CD4-positive, alpha-beta T cell treated with Interleukin-21 for 1 hour (primary cell): ENCODE measurements around the gene NEIL1.
A peak's percentile ranks its signal among the peaks of the same experiment; 100 is the strongest.
"Not testable (repeated sequence)": the region's sequence is repeated elsewhere in the genome, so short reads cannot be mapped to it uniquely, and the experiment has no call there.

Experiments used
- DNase-seq: peaks from one replicate; pipeline ENCODE4 v3.0.0-alpha.2; 2020

NEIL1 gene

DNA sequence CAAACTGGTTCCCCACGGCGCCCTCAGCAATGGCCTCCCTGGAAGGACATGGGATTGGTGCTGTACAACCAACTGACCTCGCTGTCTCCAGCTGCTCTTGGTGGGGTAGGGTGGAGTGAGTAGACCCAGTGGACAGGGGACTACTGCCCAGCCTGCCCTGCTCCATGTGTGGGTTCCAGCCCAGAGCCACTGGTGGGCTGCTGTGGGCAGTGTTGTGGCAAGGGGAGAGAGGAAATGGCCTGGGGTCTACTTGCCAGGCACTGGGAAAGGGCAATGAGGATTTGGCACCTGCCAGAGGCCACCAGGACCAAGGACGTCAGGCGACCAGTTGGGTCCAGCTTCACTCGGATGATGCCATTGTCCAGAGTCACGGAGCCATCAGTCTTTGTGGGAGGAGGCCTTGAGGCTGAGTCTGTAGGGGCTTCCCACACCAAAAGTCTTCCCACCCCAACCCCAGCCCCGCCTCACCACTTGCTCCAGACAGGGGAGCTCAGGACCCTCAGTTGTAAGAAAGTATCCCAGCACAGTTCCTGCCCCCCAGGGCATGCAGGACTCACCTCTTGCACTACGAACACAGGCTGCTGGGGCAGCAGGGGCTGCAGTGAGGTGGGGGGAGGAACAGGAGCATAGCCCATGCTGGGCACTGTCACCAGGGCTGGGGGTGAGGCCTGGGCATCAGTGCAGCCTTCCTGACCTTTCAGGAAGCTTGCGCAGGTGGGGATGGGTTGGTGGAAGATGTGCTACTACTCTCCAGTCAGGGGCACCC, 12.1 kb downstream of the NEIL1 start:
- no peak for DNase-seq

DNA sequence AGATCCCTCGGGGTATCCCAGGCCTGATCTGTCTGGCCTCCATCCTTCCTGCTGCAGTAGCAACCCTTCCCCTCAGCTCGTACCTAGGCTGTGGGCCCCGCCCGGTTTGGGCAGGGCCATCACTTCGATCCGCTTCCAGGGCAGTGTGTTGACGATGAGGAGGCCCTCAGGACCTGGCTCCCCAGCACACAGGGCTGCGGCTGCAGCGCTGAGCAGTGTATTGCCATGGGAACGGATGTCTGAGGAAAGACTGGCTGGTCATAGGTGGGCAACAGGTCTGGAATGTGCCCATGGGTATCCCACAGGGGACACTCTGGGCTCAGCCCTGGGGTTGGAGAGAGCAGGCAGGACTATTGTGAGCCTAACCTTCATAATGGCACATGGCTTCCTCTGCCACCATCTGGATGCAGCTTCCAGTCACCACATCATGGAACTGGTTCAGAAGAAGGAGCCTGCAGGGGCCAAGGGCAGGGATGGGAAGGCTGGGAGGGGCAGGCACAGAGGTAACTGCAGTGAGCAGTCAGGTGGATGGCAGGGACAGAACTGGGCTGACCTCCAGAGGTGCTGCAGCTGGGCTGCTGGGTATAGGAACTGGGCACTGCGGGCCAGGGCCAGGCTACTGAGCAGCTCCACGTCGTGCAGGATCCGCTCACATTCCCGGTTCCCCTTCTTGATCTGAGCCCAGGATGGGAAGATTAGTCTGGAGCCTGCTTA, 12.9 kb downstream of the NEIL1 start:
- no peak for DNase-seq

DNA sequence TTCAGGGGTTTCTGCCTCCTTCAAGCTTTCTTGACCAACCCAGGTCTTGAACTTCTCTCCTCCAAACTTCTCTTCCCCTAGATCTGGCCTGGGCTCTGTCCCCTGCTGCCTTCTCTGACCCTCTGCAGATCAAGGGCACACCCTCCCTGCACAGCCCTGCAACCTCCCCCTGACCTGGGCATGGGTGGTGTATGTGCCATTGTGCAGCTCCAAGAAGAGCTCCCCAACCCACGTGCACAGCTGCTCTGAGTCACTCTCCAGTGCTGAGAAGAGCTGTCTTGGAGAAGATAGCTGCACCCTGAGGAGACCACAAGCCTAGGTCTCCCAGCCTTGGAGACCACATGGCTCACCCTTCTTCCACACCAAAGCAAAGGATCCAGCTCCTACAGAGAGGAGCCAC, 13.6 kb downstream of the NEIL1 start:
- no peak for DNase-seq

DNA sequence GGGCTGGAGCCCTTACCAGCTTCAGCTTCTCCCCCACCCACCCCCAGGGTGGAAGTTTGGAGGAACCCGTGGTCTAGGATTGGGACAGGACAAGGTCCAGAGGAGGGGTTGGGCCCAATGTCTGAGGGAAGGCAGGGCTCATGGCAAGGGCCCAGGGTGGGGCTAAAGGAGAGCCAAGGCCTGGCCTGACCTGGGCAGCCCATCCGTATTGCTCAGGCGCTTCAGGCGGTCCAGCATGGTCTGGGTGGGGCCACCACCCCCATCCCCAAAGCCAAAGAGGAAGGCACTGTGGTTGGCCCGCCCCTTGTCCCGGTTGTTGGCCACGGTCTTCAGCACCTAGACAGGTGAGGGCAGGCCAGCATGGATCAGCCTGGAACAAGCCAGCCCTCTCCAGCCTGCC, 14.0 kb downstream of the NEIL1 start:
- DNase-seq, result no peak

DNA sequence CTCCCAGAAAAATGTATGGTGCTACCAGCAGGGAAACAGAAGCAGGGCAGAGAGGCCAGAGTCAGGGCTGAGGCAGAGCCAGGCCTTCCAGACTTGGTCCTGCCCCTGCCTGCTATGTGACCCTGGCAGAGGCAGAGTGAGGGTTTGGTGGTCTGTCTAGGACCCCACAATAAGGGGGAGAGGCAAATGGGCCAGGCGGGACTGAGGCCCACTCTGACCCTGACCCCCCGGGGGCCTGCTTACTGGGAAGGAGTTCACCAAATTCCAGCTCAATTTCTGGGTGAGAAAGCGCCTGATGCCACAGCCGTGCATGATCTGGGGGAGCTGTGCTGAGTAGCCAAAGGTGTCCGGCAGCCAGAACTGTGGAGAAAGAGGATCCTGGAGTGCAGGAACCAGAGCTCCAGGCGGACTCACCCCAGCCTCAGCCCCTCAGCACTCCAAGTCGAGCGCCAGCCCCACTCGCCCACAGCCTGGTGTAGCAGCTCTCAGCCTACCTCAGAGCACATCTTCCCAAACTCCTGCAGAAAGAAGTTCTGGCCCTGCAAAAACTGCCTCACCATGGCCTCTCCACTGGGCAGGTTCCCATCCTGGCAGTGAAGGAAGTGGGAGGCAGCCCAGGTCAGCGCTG, 14.6 kb downstream of the NEIL1 start:
- no peak for DNase-seq

DNA sequence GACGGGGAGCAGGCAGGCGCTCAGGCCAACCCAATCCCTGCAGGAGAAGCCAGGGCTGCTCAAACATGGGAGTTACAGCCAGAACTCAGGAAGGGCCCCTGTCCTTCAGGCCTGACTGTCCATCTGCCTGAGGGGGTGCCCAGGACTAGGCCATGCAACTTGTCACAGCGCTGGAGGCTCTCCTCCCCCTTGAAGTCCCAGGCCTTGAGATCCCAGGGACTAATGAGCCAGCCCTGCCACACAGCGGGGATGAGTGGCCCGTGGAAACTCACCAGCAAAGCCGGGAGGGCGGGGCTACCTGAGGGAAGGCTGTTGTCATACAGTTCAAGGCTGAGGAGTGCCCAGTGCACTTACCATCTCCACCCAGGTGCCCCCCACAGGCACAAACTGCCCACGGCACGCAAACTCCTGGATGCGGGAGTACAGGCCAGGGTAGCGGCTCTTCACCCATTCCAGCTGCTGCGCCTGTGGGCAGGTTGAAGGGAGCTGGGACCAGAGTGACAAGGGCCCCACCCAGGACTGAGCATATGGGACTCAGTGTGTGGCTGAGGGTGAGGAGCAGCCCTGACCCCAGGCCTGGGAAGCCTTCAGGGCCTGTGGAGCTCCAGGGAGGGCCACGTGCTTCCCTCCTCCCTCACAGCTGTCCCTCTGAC, 15.3 kb downstream of the NEIL1 start:
- DNase-seq, result no peak

DNA sequence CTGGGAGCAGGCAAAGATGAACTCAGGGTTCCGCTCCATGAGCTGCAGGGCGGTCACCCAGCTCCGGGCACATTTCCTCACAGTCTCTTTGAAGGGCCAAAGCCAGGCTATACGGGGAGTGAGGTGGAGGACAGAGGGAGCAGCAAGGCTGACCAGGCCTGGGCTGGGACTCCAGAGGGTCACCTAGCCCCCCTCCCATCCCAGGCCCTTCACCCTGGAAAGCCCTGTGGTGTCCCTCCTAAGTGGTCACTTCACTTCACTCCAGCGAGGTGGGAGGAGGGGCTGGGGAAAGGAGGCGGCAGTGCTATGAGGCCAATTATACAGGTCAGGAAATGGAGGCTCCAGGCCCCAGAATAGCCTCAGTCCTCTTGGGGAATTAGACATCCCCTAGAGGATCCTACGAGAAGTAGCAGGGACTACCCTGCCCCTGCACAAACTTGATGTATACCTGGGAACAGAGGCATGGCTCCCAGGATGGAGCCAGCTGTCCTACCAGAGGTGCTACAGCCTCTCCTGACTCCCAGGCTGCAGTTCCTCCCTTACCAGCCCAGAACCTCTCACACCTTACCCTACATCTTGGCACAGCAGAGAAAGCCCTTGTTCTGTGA, 15.9 kb downstream of the NEIL1 start:
- no peak for DNase-seq

DNA sequence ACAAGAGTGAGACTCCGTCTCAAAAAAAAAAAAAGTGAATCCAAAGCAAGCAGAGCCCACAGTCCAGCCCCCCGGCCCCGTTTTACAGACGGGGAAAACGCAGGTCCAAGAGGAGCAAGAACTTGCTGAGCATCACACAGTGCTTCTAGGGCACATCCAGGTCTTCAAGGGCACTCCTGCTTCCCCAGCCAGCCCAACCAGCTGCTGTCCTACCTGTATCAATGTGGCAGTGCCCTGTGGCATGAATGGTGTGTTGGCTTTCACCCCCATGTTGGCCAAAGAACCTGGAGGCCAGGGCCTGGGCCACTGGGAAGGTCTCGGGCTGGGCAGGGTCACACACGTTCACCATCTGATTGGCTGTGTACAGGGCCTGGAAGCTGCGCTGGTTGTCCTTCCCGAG, 16.9 kb downstream of the NEIL1 start:
- DNase-seq, result no peak

DNA sequence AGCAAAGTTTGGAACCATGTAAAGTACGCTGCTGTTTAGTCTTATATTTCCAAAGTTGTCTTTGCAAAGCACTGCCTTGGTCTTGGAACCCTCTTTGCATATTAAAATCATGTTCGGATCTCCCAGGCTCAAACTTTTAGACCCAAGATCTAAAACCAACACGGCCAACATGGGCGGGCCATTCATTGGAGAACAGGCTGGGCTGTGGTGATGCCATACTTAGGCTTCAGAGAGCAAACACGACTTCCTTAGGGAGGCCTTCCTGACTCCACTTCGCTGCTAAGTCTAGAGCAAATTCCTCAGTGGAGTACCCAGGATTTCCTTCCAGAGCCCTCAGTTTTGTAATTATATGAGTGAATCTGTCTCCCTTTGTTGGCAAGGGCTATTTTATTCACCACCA, 18.0 kb downstream of the NEIL1 start:
- no peak for DNase-seq

DNA sequence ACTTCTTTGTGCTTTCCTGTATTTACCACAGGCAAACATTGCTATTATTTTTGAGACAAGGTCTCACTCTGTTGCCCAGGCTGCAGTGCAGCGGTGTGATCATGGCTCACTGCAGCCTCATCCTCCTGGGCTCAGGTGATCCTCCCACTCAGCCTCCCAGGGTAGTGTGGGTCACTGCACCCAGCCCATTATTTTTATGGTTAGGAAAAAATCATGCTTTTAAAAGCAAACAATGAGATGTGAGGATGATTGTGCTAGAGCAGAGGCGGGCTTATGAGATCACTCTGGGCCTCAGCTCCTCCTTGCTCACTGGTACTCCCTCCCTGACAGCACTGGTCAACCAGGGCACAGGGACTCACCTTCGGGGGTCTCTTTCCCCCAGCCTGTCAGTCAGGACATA, 19.3 kb downstream of the NEIL1 start:
- DNase-seq, result no peak

DNA sequence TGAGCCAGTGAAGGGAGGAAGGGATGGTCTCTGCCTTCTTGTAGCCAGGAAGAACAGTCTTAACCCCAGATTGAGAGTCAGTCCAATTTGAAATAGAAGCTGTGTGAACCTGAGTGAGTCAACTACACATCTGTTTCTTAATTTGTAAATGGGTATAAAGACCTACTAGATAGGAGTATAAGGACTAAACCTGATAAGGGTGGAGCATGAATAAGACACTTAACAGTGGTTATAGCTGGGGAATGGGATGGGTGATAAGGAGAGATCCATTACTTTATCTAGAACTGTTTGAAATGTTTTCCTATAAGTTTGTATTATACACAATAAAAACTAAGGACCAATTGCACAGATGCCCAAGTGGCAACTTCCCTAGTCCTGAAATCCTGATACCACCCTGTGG, 20.2 kb downstream of the NEIL1 start:
- DNase-seq, result no peak

DNA sequence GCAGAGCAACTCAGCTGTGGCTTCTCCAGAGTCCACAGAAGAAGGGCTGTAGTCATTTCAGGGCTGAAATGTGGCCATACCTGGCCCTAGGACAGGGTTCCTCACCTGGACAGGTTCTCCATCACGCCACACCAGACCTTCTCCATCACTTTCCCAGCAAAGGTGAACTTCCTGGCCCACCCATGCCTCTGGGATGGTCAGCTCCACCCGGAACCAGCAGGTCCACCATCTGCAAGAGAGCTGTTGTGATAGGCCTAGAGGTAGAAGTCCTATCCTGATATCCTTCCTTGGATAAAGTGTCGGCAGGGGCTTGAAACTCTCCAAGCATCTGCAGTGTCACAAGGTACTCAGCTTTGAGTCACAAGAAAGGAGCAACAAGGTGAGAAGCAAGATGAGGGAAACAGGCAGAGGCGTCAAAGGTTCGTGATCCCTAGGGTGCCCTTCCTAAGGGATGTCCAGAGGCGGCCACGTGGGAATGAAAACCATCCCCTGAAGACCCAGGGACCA, 20.6 kb downstream of the NEIL1 start:
- no peak for DNase-seq

DNA sequence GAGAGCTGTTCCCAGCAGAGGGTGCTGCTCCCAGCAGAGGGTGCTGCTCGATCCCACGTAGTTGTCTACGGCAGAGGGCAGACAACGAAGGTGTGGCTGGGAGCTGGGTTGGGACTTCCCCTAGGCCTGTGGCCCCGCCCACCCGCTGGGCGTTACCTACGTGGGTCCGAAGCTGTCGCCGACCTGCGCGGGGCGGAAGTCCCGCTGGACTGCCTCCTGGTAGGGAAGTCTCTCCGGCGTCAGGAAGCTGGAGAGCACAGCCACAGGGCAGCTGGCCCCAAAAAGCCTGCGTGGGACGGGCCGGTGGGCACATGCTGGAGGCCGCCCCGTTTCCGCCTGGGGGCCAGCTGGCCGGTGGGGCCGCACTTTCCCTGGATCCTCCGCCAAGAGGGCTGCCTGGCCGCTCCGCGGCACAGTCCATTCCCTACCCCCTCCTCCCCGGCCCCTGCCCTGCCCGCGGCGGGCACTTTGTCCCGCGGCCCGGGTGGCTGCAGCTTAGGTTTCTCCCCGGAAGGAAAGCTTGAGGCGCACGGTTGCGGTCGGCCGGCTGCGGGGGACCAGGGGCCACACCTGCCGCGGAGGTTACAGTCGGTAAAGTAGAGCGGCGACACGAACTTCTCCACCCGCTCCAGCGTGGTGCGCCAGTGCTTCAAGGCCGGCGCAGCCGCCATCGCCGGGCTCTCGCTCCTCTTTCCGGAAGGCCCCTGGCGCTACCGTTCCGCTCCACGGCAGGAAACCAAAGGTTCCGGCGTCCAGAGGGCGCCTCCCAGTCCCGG, 21.3 kb downstream of the NEIL1 start, which contains the start of gene MAN2C1:
MAN2C1 (minus strand) TSS at position 695 of the 776 bp plus-strand sequence; CDS start at position 671, 24 bp downstream.
- DNase-seq, result peak; percentile 93

DNA sequence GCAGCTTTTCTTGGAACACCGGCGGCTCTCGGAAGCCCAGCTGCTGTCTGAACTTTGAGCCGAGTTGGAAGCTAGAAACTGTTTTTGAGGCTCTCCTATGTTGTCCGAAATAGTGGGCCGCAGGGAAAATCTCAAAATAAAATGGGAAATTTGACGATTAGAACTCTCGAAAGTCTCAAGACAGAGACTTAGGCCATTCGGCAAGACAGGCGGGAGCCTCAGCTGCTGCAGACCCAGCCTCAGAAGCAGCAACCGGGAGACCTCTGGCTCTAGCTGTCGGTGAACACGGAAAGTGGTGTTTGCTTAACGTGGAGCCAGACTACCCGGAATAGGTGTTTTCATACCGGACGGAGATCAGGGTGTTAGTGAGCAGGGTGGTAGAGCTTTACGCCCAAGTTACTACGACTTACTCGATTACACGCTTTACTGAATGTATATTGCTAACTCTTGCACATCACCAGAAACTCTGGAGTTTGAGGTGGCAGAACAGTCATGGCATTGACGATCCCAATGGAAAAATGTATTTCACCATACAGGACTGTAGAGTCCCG, 21.9 kb downstream of the NEIL1 start:
- DNase-seq, result peak; percentile 50

DNA sequence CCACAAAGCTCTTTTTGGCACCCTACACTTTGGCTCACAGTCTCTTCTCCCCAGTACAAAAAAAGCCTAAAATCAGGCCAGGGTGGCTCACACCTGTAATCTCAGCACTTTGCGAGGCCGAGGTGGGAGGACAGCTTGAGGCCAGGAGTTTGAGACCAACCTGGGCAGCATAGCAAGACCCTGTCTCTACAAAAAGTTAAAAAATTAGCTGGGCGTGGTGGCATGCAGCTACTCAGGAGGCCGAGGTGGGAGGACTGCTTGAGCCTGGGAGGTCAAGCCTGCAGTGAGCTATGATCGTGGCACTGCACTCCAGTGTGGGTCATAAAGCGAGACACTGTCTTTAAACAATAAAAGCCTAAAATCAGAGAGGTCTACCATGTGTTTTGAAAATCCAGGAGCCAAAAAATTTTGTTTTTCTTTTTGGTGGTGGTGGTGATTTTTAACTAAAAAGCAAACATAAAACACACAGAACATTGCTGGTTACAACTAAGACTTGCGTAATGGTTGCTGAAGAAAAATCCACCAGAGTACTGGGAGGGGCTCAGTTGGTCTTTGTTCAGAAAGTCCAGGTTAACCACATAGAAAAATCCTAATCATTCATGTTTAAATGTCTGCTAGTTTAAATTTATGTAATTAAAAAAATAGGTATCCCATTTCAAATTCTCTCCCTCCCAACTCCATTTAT, 23.2 kb downstream of the NEIL1 start:
- no peak for DNase-seq

DNA sequence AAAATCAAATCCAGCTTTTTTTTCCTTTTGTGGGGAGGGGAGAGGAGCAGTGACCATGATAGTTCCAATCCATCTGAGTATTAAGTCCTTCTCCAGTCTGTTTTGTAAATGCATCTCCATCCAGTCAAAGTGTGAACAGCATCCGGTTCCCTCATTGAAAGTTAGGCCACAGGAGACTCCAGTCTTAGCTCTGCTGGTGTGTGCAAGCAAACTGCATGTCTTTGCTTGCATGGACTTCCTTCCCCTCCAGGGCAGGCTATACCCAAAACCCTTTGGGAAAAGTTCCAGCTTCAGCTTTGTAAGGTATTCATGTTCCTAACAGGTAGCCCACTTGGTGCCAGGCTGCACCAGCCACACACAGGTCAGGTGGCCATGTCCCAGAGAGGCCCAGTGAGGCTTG, 24.6 kb downstream of the NEIL1 start:
- no peak for DNase-seq

DNA sequence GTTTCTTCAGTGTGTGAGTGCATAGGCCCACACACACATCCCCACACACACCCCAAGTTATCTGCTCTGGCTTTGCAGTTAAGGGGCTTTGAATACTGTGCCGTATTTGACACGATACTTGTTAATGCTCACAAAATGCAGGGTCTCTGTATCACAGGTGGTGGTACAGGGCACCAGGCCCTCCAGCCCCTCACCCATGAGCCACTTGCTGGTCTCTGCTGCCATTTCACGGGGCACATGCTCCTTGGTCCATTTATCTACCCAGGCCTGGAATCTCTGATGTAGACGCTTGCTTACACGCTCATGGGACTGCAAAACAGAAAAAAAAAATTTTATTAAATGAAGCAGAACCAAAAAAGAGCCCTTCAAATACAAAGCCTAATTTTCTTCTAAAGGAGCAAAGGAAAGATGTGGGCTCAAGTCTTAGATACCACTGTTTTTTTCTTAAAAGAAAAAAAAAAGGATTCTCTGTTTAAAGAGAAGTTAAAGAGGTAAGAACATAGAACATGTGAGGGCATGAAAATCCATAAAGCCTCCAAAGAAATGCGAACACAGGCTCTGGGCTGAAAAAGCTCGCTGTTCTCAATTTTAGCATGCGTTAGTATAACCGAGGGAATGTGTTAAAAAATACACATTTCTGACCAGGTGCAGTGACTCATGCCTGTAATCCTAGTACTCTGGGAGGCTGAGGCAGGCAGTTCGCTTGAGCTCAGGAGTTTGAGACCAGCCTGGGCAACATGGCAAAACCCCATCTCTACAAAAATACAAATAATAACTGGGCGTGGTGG, 25.3 kb downstream of the NEIL1 start:
- no peak for DNase-seq

DNA sequence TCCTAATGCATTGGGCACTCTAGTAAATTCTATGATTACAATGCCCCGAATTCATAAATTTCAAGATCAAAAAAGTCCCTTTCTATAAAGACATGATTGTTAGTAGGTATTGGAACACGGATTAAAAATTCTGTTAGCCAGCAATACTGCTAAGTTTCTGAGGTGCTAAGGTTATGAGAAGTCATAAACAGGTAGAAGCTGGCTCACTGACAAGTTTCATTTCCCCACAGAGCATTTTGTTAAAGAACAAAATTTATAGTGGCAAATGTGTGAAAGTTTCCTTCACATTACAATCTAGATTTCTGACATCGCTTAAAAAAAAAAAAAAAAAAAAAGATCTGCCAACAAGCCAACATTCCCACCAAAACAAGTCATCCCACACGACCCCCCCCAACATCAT, 33.9 kb downstream of the NEIL1 start:
- DNase-seq, result no peak

DNA sequence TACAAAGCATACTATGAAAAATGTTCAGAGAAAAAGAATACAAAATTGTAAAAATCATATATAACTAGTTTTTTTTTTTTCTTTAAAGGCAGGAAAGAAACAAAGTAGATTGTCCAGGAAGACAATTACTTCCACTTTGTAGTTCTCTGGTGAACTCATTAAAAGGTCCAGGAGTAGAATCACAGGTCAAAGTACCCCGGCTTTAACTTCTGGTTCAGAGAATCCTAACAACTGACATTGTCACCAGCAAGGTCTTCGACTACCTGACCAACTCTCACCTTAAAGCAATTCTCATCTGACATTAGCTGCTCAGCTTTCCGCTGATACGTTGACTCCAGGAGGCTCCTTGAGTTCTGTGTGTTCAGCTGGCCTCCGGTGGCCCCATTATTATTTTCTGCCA, 37.1 kb downstream of the NEIL1 start:
- not testable (repeated sequence) for DNase-seq

DNA sequence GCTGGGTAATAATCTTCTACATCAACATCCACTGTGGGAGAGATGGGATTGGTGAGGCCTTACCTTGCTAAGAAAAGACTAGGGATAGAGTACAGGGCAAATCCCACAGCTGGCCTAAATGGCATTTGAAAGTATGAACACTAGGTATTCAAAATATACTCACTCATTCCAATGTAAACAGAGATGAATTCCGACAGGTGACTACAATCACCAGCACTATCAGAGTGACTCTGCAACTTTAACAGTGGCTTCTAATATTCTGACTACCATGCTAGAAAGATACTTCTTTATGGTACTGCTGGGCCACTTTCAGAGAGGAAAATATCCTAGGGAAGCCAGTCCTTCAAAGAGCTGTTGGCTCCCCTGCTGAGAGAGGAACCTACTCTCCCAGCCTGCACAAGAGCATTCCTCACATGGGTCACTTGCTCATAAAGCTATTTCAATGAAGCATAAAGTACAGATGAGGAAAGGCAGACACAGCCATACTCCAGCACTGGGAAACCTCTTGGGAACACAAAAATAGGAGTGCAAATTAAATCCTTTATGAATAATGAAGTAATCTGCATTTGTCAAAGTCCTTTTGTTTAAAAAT, 43.0 kb downstream of the NEIL1 start:
- no peak for DNase-seq
